HG02970 (cell line): ENCODE data around the gene PLA2G4B.

ENCODE experiments used
- ATAC-seq: cut with Tn5 transposase; IDR thresholded peaks from one replicate; pipeline ENCODE4 v1.9.1; 2021; ENCODE audit warnings: mild to moderate bottlenecking, moderate library complexity, moderate number of reproducible peaks; ENCODE audit not compliant: unreplicated experiment, low FRiP score

The PLA2G4B gene

GRCh38 chr15:41848631-41849030 is 10.0 kb downstream of the PLA2G4B start:
- ATAC-seq: no peak

DNA sequence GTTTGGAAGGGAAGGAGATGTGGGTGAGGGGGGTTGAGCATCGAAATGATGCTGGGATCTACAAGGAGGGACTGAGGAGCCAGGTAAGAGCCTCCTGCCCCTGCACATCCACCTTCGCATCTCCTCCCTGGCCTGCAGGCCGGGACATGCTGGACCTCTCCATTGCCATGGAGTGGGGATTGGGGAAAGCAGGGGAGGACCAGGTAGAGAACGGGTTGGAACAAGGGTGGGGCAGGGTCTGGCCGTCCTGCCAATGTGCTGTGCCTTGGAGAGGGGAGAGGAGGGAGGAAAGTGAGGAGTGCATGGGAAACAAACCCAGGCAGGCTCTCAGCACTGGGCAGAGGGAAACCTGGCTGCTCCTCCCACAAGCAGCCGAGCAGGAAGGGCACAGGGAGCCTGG is 10.6 kb downstream of the PLA2G4B start:
- no peak for ATAC-seq

GRCh38 chr15:41849861-41850260 is 11.2 kb downstream of the PLA2G4B start:
- ATAC-seq: no peak

DNA sequence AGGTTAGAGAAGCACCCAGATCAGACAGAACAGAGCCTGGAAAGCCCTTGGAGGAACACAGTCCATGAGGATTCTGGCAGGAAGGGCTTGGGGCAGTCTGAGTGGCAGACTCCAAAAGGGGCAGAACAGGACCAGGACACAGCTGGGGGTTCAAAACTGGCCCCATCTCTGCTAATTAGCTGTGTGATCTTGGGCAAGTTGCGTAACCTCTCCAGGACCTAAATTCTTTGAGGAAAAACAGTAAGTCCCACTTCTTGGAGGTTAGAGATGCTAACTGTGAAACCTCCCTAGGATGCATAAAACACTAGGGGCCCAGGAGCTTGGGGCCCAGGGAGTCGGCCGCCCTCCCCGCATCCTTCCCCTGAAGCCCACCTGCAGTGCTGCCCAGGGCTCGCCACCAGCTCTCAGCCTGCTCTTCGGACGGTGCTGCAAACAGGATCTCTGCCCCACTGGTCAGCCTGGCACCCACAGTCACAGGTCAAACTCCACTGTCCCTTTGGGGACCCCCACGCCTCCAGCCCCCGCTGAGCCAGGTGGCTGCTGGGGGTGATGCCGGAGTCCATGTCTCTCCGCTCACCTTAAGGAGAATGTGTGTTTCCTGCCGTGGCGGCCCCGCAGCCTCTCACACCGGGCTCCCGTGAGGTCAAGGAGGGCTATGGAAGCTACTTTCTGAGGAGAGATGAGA is 12.0 kb downstream of the PLA2G4B start:
- ATAC-seq: no peak

DNA sequence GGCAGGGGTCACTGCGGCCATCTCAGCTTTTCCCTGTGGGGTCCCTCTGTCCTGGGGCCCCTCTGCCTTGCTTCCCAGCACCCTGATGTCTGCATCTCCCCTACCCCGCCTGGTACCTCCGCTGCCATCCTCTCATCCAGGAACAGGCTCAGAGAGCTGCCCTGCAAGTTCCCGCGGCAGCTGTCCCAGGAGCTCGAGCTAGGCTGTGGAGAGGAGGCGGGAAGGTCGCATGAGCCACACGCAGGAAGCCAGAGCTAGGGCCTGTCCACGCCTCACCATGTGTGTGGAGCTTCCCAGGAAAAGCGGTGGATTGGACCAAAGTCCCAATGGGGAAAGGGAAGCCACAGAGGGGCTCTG is 12.5 kb downstream of the PLA2G4B start:
- ATAC-seq: no peak

GRCh38 chr15:41851755-41852370 is 13.2 kb downstream of the PLA2G4B start:
- ATAC-seq: no peak

DNA sequence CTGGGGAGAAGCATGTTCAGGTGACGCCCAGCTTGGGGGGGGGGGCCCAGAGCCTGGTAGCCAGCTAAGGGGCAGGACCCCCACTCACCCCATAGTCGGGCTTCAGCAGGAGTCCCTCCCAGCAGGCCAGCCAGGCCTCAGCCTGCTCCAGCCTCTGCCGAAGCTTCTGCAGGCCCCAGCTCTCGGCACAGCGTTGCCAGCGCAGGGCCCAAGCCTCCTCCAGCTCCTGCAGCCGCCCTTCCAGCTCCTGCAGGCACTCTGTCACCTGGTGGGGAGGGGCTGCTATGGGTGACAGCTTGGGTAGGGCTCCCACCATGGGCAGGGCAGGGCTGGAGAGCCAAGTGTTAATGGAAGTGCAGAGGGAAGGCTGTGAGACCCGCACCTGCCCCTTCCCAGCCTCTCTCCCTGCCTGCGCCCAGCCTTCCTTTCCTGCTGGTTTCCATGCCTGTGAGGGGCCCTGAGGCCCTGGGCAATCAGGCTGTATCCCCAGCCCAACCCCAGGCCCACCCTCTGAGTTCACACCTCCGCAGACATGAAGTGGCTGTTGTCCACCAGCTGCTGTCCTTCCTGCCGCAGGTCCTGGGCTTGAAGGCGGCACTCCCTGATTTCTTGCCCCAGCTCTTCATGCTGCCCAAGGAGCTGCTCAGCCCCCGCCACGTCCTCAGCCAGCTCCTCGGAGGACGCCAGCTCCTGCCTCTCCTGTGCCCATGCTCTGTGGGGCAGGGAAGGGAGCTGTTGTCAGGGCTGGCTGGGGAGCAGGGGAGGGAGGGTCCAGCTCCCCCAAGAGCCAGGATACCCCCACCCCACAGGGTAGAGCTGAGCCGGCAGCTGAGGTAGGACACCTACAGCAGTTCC is 14.3 kb downstream of the PLA2G4B start:
- ATAC-seq: no peak

- no peak for ATAC-seq
Observed at GRCh38 chr15:41853831-41854230, 15.2 kb downstream of the PLA2G4B start.

GRCh38 chr15:41854443-41854842 is 15.8 kb downstream of the PLA2G4B start:
- no peak for ATAC-seq

- ATAC-seq: no peak
Observed at GRCh38 chr15:41855261-41855961, 16.8 kb downstream of the PLA2G4B start.

DNA sequence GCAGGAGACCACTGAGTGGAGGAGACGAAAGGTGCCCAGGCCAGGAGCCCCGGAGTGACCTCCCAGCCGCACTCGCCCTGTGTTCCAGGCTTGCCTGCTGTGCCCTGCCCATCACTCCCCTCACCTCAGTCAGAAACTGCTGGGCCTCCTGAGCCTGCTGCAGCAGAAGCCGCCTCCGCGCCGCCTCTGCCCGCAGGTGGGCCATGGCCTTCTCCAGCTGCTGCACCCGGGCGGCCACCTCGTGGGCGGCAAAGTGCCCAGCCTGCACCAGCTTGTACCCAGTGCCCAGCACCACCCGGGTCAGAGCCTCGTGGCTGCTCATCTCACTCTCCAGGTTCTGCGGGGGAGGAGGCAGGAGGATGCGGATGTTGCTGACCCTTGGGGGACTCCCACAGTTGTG is 17.6 kb downstream of the PLA2G4B start:
- ATAC-seq: no peak

DNA sequence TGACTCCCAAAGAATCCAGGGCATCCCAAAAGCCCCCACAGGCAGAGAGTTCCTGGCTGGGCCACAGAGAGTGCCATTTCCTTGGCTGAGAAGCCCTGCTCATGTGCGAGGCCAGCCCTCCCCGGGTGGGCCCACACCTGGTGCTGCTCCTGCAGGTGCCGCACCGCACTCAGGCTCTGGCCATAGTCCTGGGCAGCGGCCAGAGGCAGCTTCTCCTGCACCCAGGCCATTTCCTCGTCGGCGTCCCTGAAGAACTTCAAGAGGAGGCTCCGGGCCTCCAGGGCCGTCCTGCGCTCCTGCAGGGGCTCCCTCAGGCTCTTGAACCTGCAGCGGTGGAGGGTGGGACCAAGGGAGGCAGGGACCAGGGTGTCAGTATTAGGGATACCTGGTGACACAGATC is 18.1 kb downstream of the PLA2G4B start:
- no peak for ATAC-seq

DNA sequence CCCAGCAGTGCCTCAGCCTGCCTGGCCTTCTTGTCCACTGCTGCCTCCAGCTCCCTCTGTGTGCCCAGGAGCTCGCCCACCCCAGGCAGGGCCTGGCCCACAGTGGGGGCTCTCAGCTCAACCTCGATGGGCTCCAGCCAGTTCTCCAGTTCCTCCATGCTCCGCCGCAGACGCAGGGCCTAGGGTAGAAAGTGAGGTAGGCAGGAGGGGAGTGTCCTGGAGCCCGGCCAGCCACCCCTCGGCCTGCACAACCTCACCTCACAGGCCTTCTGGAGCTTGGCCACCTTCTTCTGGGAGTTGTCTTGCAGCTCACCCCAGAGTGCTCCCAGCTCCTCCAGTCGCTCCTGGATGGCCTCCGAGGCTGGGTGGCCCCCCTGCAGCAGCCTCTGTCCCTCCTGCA is 18.7 kb downstream of the PLA2G4B start:
- ATAC-seq: no peak

DNA sequence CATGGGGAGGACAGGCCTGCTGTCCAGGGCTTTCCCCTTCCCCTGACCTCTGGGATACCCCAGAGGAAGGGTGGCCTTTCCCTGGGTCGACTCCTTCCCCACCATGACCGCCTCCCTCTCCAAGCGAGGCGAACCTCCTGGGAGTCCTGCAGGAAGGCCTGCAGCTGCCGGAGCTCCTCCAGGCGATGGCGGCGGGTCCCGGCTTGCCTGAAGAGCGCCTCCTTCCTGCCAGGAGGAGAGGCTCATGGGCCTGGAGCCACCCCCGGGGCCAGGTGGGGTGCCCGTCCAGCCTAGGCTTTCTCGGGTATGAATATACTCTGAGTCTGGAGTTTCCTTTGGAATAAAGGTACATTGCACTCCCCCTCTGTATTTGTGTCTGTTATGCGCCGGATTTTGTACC is 20.1 kb downstream of the PLA2G4B start:
- ATAC-seq: no peak

GRCh38 chr15:41860049-41860828 is 21.6 kb downstream of the PLA2G4B start:
- ATAC-seq: no peak

DNA sequence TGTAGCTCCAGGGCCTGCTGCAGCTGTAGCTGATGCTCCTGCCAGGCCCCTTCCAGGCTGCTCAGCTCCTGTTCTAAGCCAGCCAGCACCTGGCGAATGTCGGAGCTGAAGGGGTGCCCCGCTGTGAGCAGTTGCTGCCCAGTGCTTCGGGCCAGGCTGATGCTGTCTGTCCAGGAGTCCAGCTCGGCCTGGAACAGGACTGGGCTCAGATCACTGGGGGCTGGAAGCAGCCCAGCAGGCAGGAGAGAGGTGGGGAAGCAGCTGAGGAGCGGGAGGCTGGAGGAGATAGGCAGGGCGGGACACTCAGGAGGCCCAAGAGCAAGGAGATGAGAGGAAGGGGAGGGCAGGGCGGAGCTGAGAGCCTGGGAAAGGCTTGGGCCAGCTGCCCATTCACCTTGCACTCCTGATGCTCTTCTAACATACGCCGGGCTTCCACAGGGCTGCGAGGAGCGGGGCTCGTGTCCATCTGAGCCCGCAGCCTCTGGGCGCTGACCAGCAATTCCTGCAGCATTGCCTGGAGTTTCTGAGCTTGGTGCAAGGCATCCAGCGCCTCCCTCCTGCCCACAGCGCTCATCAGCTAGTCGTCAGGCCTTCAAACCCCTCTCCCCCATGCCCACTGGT is 23.2 kb downstream of the PLA2G4B start:
- ATAC-seq: no peak

DNA sequence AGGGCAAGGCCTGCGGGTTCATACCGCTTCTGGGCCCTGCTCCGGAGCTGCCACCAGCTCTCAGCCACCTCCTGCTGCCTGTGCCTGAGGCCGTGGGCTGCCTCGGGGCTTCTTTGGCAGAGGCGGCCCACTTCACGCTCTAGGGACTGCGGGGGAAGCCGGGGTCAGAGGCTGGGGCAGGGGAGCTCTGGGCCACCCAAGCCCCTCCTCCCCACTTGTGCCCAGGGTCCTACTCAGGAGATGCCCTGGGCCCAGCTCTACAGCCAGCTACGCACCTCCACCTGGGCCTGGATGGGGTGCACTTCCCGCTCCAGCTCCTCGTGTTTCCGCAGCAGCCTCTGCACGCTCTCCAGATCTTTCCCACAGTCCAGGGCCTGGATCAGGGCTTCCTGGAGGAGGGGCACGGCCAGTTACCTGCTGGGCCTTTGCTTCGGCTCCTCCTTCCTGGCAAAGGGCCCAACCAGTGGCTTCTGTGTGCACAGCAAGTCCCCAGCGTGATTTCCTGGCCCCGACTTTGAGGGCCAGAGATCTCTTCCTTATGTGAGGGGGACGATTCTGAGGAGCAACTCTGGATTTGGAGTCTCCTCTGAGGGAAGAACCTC is 24.0 kb downstream of the PLA2G4B start:
- ATAC-seq: no peak

- no peak for ATAC-seq
Observed at GRCh38 chr15:41865490-41866055, 26.9 kb downstream of the PLA2G4B start.

DNA sequence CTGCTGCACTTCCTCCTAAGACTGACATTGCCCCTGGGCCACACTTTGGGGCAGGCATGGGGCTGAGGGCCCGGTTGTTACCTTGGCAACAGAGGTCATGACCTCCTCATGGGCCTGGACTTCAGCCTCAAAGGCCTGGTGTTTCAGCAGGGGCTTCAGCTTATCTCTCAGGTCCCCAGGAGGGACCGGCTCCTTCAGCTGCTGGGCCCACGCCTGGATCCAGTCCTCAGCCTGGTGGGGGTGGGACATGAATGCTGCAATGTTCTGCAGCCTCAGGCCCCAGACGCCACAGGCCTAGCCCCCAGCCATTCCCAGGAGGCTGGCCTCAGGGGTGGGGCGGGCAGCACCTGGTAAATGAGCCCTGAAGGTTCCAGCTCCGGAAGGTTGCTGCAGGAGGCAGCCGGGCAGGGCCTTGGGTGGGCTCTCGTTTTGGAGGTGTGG is 27.6 kb downstream of the PLA2G4B start:
- ATAC-seq: no peak
